ENCODE data around the gene FAM170B. TPM values are rescaled to one million over a fixed set of nuclear protein-coding genes. Genes with fewer than 3 reads are reported as not detected.

The FAM170B gene
- total and polyA plus RNA-seq, 2 of the 4 experiments (the other 2 are of a cell fraction), result not detected

GRCh38 chr10:49103761-49104160, 30.1 kb downstream of the FAM170B start:
- no CpG with 5 or more reads among the region's 4 CpGs for WGBS, 2 experiments (ENCODE audit: extremely low coverage in 2 of 2, insufficient read length in 1 of 2)
- in situ Hi-C loops (cut with MboI; ENCODE audit: low sequenced_read_pairs), result no loop called here
- H2AFZ ChIP-seq (replicated peaks; ENCODE audit: low read length, poor library complexity), result no peak overlapping the region
- H4K8ac ChIP-seq (ENCODE audit: low read depth in 2 of 2, low read length in 2 of 2), result no peak overlapping the region
- no peak overlapping the region for H3K14ac ChIP-seq (replicated peaks; ENCODE audit: low read depth, low read length)
- no peak overlapping the region for H3K9ac ChIP-seq (ENCODE audit: low read depth, low read length)
- H2AK9ac ChIP-seq (replicated peaks; ENCODE audit: low read depth, low read length, poor library complexity), result no peak overlapping the region
- H2AK5ac ChIP-seq (ENCODE audit: low read depth, low read length), result no peak overlapping the region
- peaks cover 9% of the 10 kb centered on the region for H4K20me1 ChIP-seq (ENCODE audit: insufficient read depth, low read length)
- no peak overlapping the region for H3K27ac ChIP-seq (ENCODE audit: insufficient read depth, low read length)
- H3K4ac ChIP-seq (ENCODE audit: low read depth, low read length), result no peak overlapping the region
- peaks cover 16% of the 10 kb centered on the region; the same call in 1 of the 2 replicates for H3K36me3 ChIP-seq (ENCODE audit: control insufficient read depth, insufficient read depth, low read length)
- BruUV-seq (replicated peaks), result no TSS peak
- no peak overlapping the region for H2BK5ac ChIP-seq (ENCODE audit: low read depth, low read length, poor library complexity, severe bottlenecking)
- no peaks in the 10 kb centered on the region for H3K27me3 ChIP-seq (ENCODE audit: control insufficient read depth, insufficient read depth, low read length)
- no peak overlapping the region for H2BK20ac ChIP-seq (ENCODE audit: low read depth, low read length)
- TF ChIP-seq, protein P1, sequence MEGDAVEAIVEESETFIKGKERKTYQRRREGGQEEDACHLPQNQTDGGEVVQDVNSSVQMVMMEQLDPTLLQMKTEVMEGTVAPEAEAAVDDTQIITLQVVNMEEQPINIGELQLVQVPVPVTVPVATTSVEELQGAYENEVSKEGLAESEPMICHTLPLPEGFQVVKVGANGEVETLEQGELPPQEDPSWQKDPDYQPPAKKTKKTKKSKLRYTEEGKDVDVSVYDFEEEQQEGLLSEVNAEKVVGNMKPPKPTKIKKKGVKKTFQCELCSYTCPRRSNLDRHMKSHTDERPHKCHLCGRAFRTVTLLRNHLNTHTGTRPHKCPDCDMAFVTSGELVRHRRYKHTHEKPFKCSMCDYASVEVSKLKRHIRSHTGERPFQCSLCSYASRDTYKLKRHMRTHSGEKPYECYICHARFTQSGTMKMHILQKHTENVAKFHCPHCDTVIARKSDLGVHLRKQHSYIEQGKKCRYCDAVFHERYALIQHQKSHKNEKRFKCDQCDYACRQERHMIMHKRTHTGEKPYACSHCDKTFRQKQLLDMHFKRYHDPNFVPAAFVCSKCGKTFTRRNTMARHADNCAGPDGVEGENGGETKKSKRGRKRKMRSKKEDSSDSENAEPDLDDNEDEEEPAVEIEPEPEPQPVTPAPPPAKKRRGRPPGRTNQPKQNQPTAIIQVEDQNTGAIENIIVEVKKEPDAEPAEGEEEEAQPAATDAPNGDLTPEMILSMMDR (conservative IDR thresholded peaks at IDR 0.05; ENCODE audit: low read depth, low read length), result no peak
- no peak for TF ChIP-seq CEBPB (IDR thresholded peaks at IDR 0.05; ENCODE audit: low read depth, low read length)
- no peak for TF ChIP-seq FOS (IDR thresholded peaks at IDR 0.05; ENCODE audit: low read depth, low read length)
- TF ChIP-seq CHD1 (IDR thresholded peaks at IDR 0.05; ENCODE audit: low read depth, low read length), result no peak
- no peak for TF ChIP-seq SMC3 (IDR thresholded peaks at IDR 0.05; ENCODE audit: low read depth, low read length)
- no peak for TF ChIP-seq MAFK (IDR thresholded peaks at IDR 0.05; ENCODE audit: low read depth, low read length)
- TF ChIP-seq ELK1 (IDR thresholded peaks at IDR 0.05; ENCODE audit: borderline replicate concordance, low read depth, low read length), result no peak
- TF ChIP-seq RFX5 (IDR thresholded peaks at IDR 0.05; ENCODE audit: low read depth, low read length), result no peak
- TF ChIP-seq BHLHE40 (IDR thresholded peaks at IDR 0.05; ENCODE audit: low read depth, low read length), result no peak
- no peak for TF ChIP-seq MAZ (IDR thresholded peaks at IDR 0.05; ENCODE audit: borderline replicate concordance, low read depth, low read length)
- no peak for TF ChIP-seq POLR2A (IDR thresholded peaks at IDR 0.05; ENCODE audit: low read depth, low read length)
- no peak for TF ChIP-seq MXI1 (IDR thresholded peaks at IDR 0.05; ENCODE audit: borderline replicate concordance, low read depth, low read length)
- TF ChIP-seq, protein P2, sequence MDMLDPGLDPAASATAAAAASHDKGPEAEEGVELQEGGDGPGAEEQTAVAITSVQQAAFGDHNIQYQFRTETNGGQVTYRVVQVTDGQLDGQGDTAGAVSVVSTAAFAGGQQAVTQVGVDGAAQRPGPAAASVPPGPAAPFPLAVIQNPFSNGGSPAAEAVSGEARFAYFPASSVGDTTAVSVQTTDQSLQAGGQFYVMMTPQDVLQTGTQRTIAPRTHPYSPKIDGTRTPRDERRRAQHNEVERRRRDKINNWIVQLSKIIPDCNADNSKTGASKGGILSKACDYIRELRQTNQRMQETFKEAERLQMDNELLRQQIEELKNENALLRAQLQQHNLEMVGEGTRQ (IDR thresholded peaks at IDR 0.05; ENCODE audit: low read depth, low read length), result no peak
- no peak for TF ChIP-seq RCOR1 (IDR thresholded peaks at IDR 0.05; ENCODE audit: insufficient replicate concordance, low read length)
- no peak for TF ChIP-seq NFE2L2 (IDR thresholded peaks at IDR 0.05; ENCODE audit: low read depth, low read length)
- no peak for TF ChIP-seq RAD21 (IDR thresholded peaks at IDR 0.05; ENCODE audit: low read length)
- no peaks in the 10 kb centered on the region for H3K9me3 ChIP-seq (ENCODE audit: control insufficient read depth, insufficient read depth, low read length)
- H3K79me1 ChIP-seq (ENCODE audit: low read depth in 1 of 2, low read length in 2 of 2), result peaks cover 4 to 14% of the 10 kb centered on the region in 2 experiments; a peak in 3 of 4 replicates
- no peak overlapping the region for H3K4me2 ChIP-seq (ENCODE audit: low read depth, low read length)
- intact Hi-C loops (cut with micrococcal nuclease), result no loop called here
- ChIA-PET POLR2A (ENCODE audit: unreplicated experiment) (no interaction called here), CTCF (no interaction called here)
- DNase-seq, result no peak
- no peak for ATAC-seq (ENCODE audit: low read depth)
- no peak overlapping the region for H3K56ac ChIP-seq (ENCODE audit: extremely low read depth, insufficient read depth, low read length)
- no peak overlapping the region for H4K5ac ChIP-seq (ENCODE audit: low read depth, low read length)
- no peak overlapping the region for H3K23ac ChIP-seq (ENCODE audit: low read depth, low read length)
- H3K9me1 ChIP-seq (ENCODE audit: insufficient read depth, low read length), result peaks cover 6% of the 10 kb centered on the region
- dilution Hi-C loops (cut with HindIII; ENCODE audit: low sequenced_read_pairs, unreplicated experiment), result no loop called here
- no peak overlapping the region for H2BK120ac ChIP-seq (ENCODE audit: low read depth, low read length)
- no peak overlapping the region for H2BK15ac ChIP-seq (ENCODE audit: low read depth, low read length)
- H3K4me3 ChIP-seq (ENCODE audit: insufficient read depth, low read depth, low read length), result no peak overlapping the region
- peaks cover 2% of the 10 kb centered on the region; the same call in 1 of the 2 replicates for H3K4me1 ChIP-seq (ENCODE audit: control insufficient read depth, insufficient read depth, low read length)
- H4K91ac ChIP-seq (ENCODE audit: insufficient read depth, low read depth, low read length), result no peak overlapping the region
- H3K18ac ChIP-seq (ENCODE audit: low read depth, low read length), result no peak overlapping the region

Measured in IMR-90 (cell line).